Lower leg skin (tissue), 3 donors: ENCODE results near the gene DEXI.

Experiments
- POLR2A ChIP-seq, 2 donors: fragments of 450-650 bp; IDR thresholded peaks; one replicate each; pipeline ENCODE4 v1.6.1; 2016 to 2017; ENCODE audit warnings: antibody characterized with exemption in 2 of 2, mild to moderate bottlenecking in 1 of 2, moderate library complexity in 1 of 2
- TF ChIP-seq, protein P1 (sequence below), 3 donors: fragments of 450-650 bp; IDR thresholded peaks; one replicate each; pipeline ENCODE4 v1.5.1; 2016; ENCODE audit warnings: antibody characterized with exemption in 3 of 3, mild to moderate bottlenecking in 3 of 3, moderate library complexity in 2 of 3

DNA sequence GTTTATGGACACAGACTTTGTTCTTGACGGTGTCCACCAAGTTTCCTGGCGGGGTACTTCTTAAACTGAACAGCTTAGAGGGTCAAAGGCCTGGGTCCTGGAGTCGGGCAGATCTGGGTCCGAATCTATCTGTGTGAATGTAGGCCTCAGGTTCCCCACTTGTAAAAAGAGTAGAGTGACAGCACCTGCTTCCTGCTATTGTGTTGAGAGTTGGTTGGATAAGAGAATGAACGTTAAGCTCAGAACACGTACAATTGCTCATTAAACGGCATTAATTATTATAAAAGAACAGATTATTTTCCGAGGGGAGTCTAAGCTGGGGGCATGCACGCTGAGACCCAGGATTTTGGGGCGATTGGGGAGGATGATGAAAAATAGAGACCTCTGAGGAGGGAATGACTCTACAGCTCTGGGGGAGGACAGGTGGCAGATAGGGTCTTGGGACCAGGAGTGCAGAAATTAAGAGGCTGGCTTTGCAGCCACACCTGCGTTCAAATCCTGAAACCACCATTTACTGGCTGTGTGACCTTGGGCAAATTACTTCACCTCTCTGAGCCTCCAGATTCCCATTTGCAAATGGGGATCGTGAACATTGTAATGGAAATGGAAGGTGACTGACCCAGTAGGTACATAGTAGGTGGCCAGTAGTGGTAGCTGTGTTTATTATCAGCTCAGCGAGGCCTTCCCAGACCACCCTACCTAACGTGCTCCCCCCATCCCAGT is 3.0 kb upstream of the DEXI start:
- TF ChIP-seq POLR2A (IDR thresholded peaks at IDR 0.05), result no peak
- TF ChIP-seq, protein P1, sequence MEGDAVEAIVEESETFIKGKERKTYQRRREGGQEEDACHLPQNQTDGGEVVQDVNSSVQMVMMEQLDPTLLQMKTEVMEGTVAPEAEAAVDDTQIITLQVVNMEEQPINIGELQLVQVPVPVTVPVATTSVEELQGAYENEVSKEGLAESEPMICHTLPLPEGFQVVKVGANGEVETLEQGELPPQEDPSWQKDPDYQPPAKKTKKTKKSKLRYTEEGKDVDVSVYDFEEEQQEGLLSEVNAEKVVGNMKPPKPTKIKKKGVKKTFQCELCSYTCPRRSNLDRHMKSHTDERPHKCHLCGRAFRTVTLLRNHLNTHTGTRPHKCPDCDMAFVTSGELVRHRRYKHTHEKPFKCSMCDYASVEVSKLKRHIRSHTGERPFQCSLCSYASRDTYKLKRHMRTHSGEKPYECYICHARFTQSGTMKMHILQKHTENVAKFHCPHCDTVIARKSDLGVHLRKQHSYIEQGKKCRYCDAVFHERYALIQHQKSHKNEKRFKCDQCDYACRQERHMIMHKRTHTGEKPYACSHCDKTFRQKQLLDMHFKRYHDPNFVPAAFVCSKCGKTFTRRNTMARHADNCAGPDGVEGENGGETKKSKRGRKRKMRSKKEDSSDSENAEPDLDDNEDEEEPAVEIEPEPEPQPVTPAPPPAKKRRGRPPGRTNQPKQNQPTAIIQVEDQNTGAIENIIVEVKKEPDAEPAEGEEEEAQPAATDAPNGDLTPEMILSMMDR (IDR thresholded peaks at IDR 0.05), result no peak
